ENCODE data around the gene C1orf226.
"Not testable (repeated sequence)": the region's sequence is repeated elsewhere in the genome, so short reads cannot be mapped to it uniquely, and the experiment has no call there.

C1orf226 gene

GRCh38 chr1:162347281-162347680, 34.2 kb upstream of the C1orf226 start:
- DNase-seq: no peak
- no peaks in the 10 kb centered on the region for H3K79me2 ChIP-seq (ENCODE audit: insufficient read depth, low read length)
- TF ChIP-seq CTCF (IDR thresholded peaks at IDR 0.05; ENCODE audit: borderline replicate concordance, extremely low read depth, low read length, poor library complexity, severe bottlenecking): no peak
- no peak for TF ChIP-seq EZH2 (IDR thresholded peaks at IDR 0.05; ENCODE audit: borderline replicate concordance, low read depth, low read length, severe bottlenecking)
- H3K27me3 ChIP-seq (ENCODE audit: insufficient read depth, low read length, poor library complexity): no peaks in the 10 kb centered on the region
- ATAC-seq (ENCODE audit: insufficient read depth, low read depth): no peak
- no peaks in the 10 kb centered on the region for H3K9me3 ChIP-seq (ENCODE audit: insufficient read depth, low read length, severe bottlenecking)
- no peak overlapping the region for H3K27ac ChIP-seq (ENCODE audit: low read length)
- no peak overlapping the region for H2AFZ ChIP-seq (ENCODE audit: low read depth, low read length)
- no peak overlapping the region for H3K4me2 ChIP-seq (ENCODE audit: insufficient read depth, low read length)
- no peaks in the 10 kb centered on the region for H3K36me3 ChIP-seq (ENCODE audit: insufficient read depth, low read length)
- no peak overlapping the region for H3K9ac ChIP-seq (ENCODE audit: low read depth, low read length)
- H4K20me1 ChIP-seq (ENCODE audit: insufficient read depth, low read length): no peaks in the 10 kb centered on the region
- no peak overlapping the region for H3K4me3 ChIP-seq (ENCODE audit: low read depth in 1 of 2, low read length in 2 of 2)
- H3K4me1 ChIP-seq (ENCODE audit: insufficient read depth, low read length): no peaks in the 10 kb centered on the region

- Histone ChIP-seq H3K79me2 (ENCODE audit: insufficient read depth, low read length) (no peaks in the 10 kb centered on the region), H4K20me1 (ENCODE audit: insufficient read depth, low read length) (no peaks in the 10 kb centered on the region), H3K4me2 (ENCODE audit: insufficient read depth, low read length) (no peak overlapping the region), H3K36me3 (ENCODE audit: insufficient read depth, low read length) (no peaks in the 10 kb centered on the region), H3K4me1 (ENCODE audit: insufficient read depth, low read length) (no peaks in the 10 kb centered on the region), H2AFZ (ENCODE audit: low read depth, low read length) (no peak overlapping the region), H3K27ac (ENCODE audit: low read length) (no peak overlapping the region), H3K9ac (ENCODE audit: low read depth, low read length) (no peak overlapping the region), H3K9me3 (ENCODE audit: insufficient read depth, low read length, severe bottlenecking) (no peaks in the 10 kb centered on the region), H3K4me3 (ENCODE audit: low read depth in 1 of 2, low read length in 2 of 2) (no peak overlapping the region), H3K27me3 (ENCODE audit: insufficient read depth, low read length, poor library complexity) (no peaks in the 10 kb centered on the region)
- ATAC-seq (ENCODE audit: insufficient read depth, low read depth) (no peak), DNase-seq (no peak)
- no peak for TF ChIP-seq CTCF (IDR thresholded peaks at IDR 0.05; ENCODE audit: borderline replicate concordance, extremely low read depth, low read length, poor library complexity, severe bottlenecking)
- no peak for TF ChIP-seq EZH2 (IDR thresholded peaks at IDR 0.05; ENCODE audit: borderline replicate concordance, low read depth, low read length, severe bottlenecking)
Measured at GRCh38 chr1:162349635-162350330, 31.7 kb upstream of the C1orf226 start.

GRCh38 chr1:162351246-162351842, 30.2 kb upstream of the C1orf226 start:
- no peaks in the 10 kb centered on the region for H3K79me2 ChIP-seq (ENCODE audit: insufficient read depth, low read length)
- no peak overlapping the region for H3K27ac ChIP-seq (ENCODE audit: low read length)
- no peaks in the 10 kb centered on the region for H3K27me3 ChIP-seq (ENCODE audit: insufficient read depth, low read length, poor library complexity)
- H3K9me3 ChIP-seq (ENCODE audit: insufficient read depth, low read length, severe bottlenecking): no peaks in the 10 kb centered on the region
- no peaks in the 10 kb centered on the region for H3K4me1 ChIP-seq (ENCODE audit: insufficient read depth, low read length)
- H3K36me3 ChIP-seq (ENCODE audit: insufficient read depth, low read length): no peaks in the 10 kb centered on the region
- H2AFZ ChIP-seq (ENCODE audit: low read depth, low read length): no peak overlapping the region
- H3K4me2 ChIP-seq (ENCODE audit: insufficient read depth, low read length): no peak overlapping the region
- no peak for TF ChIP-seq EZH2 (IDR thresholded peaks at IDR 0.05; ENCODE audit: borderline replicate concordance, low read depth, low read length, severe bottlenecking)
- no peak for TF ChIP-seq CTCF (IDR thresholded peaks at IDR 0.05; ENCODE audit: borderline replicate concordance, extremely low read depth, low read length, poor library complexity, severe bottlenecking)
- no peak overlapping the region for H3K4me3 ChIP-seq (ENCODE audit: low read depth in 1 of 2, low read length in 2 of 2)
- H4K20me1 ChIP-seq (ENCODE audit: insufficient read depth, low read length): no peaks in the 10 kb centered on the region
- DNase-seq (no peak), ATAC-seq (ENCODE audit: insufficient read depth, low read depth) (no peak)
- H3K9ac ChIP-seq (ENCODE audit: low read depth, low read length): no peak overlapping the region

GRCh38 chr1:162351874-162352273, 29.7 kb upstream of the C1orf226 start:
- H3K9me3 ChIP-seq (ENCODE audit: insufficient read depth, low read length, severe bottlenecking); H3K4me2 ChIP-seq (ENCODE audit: insufficient read depth, low read length); H4K20me1 ChIP-seq (ENCODE audit: insufficient read depth, low read length); H3K9ac ChIP-seq (ENCODE audit: low read depth, low read length); H3K36me3 ChIP-seq (ENCODE audit: insufficient read depth, low read length); ATAC-seq (ENCODE audit: insufficient read depth, low read depth); H3K4me1 ChIP-seq (ENCODE audit: insufficient read depth, low read length); H3K27me3 ChIP-seq (ENCODE audit: insufficient read depth, low read length, poor library complexity); H3K4me3 ChIP-seq (ENCODE audit: low read depth in 1 of 2, low read length in 2 of 2); H3K79me2 ChIP-seq (ENCODE audit: insufficient read depth, low read length); DNase-seq; H2AFZ ChIP-seq (ENCODE audit: low read depth, low read length); H3K27ac ChIP-seq (ENCODE audit: low read length): not testable (repeated sequence)
